Endothelial cell (in vitro differentiated cells): ENCODE results near the gene KCNH5. TPM values are rescaled to one million over a fixed set of nuclear protein-coding genes. Genes with fewer than 3 reads are reported as not detected.

Experiments
- DNase-seq: peaks from one replicate; pipeline ENCODE4 v3.0.0; 2021; ENCODE audit warnings: low spot score
- H3K27ac Mint-ChIP-seq: one replicate; pipeline ENCODE4 v1.8.0; 2021; ENCODE audit warnings: mixed read lengths, inconsistent platforms; ENCODE audit not compliant: unreplicated experiment
- H3K27me3 Mint-ChIP-seq: one replicate; pipeline ENCODE4 v1.8.0; 2021; ENCODE audit warnings: mild to moderate bottlenecking, moderate library complexity, mixed read lengths, inconsistent platforms; ENCODE audit not compliant: unreplicated experiment
- H3K36me3 Mint-ChIP-seq: one replicate; pipeline ENCODE4 v1.8.0; 2021; ENCODE audit warnings: mild to moderate bottlenecking, low read depth, mixed read lengths, inconsistent platforms; ENCODE audit not compliant: unreplicated experiment
- H3K4me1 Mint-ChIP-seq: one replicate; pipeline ENCODE4 v1.8.0; 2021; ENCODE audit warnings: mild to moderate bottlenecking, mixed read lengths, inconsistent platforms; ENCODE audit not compliant: unreplicated experiment
- H3K4me3 Mint-ChIP-seq: one replicate; pipeline ENCODE4 v1.8.0; 2021; ENCODE audit warnings: mild to moderate bottlenecking, mixed read lengths, inconsistent platforms; ENCODE audit not compliant: unreplicated experiment
- H3K9me3 Mint-ChIP-seq: one replicate; pipeline ENCODE4 v1.8.0; 2021; ENCODE audit warnings: mixed read lengths, inconsistent platforms; ENCODE audit not compliant: unreplicated experiment
- CTCF ChIP-seq: fragments of 200-600 bp; sonication (generic); IDR thresholded peaks from one replicate; pipeline ENCODE4 v1.5.0; 2021; ENCODE audit warnings: antibody characterized with exemption; ENCODE audit not compliant: unreplicated experiment
- total RNA-seq: library from RNA; stranded (reverse); fragmentation: NEBNext Ultra II Directional; extraction: Animal tissue kit (Norgen Biotek cat#: 25700); gene quantifications from one replicate; pipeline ENCODE4 v1.2.1, GENCODE V29; 2021; ENCODE audit not compliant: unreplicated experiment

The KCNH5 gene
- total RNA-seq, 1 donor from 2014 or later, result 0.13 TPM

- DNase-seq, result no peak
- no peaks in the 10 kb centered on the region for H3K9me3 Mint-ChIP-seq
- no peaks in the 10 kb centered on the region for H3K36me3 Mint-ChIP-seq
- no peak overlapping the region for H3K4me3 Mint-ChIP-seq
- no peak for TF ChIP-seq CTCF
- no peaks in the 10 kb centered on the region for H3K27me3 Mint-ChIP-seq
- peaks cover 4% of the 10 kb centered on the region for H3K4me1 Mint-ChIP-seq
- H3K27ac Mint-ChIP-seq, result no peak overlapping the region
Measured at GRCh38 chr14:62663456-62663821, 381.8 kb downstream of the KCNH5 start.

GRCh38 chr14:62662811-62663455 is 382.3 kb downstream of the KCNH5 start:
- Mint-ChIP-seq H3K9me3 (no peaks in the 10 kb centered on the region), H3K27ac (no peak overlapping the region), H3K36me3 (no peaks in the 10 kb centered on the region), H3K27me3 (no peaks in the 10 kb centered on the region), H3K4me1 (peaks cover 8% of the 10 kb centered on the region), H3K4me3 (no peak overlapping the region)
- TF ChIP-seq CTCF, result no peak
- DNase-seq, result no peak

- H3K36me3 Mint-ChIP-seq, result no peaks in the 10 kb centered on the region
- no peak for TF ChIP-seq CTCF
- no peak overlapping the region for H3K4me3 Mint-ChIP-seq
- DNase-seq, result no peak
- H3K4me1 Mint-ChIP-seq, result peaks cover 19% of the 10 kb centered on the region
- H3K27ac Mint-ChIP-seq, result no peak overlapping the region
- H3K9me3 Mint-ChIP-seq, result no peaks in the 10 kb centered on the region
- H3K27me3 Mint-ChIP-seq, result no peaks in the 10 kb centered on the region
Measured at GRCh38 chr14:62661818-62662217, 383.4 kb downstream of the KCNH5 start.

- Mint-ChIP-seq H3K27me3 (no peaks in the 10 kb centered on the region), H3K4me1 (peaks cover 20% of the 10 kb centered on the region), H3K4me3 (no peak overlapping the region), H3K36me3 (no peaks in the 10 kb centered on the region), H3K27ac (no peak overlapping the region), H3K9me3 (no peaks in the 10 kb centered on the region)
- TF ChIP-seq CTCF, result no peak
- DNase-seq, result no peak
Measured at GRCh38 chr14:62658631-62659030, 386.6 kb downstream of the KCNH5 start.

GRCh38 chr14:62657376-62657775 is 387.9 kb downstream of the KCNH5 start:
- DNase-seq, result no peak
- no peak for TF ChIP-seq CTCF
- H3K27me3 Mint-ChIP-seq, result no peaks in the 10 kb centered on the region
- H3K4me3 Mint-ChIP-seq, result no peak overlapping the region
- no peaks in the 10 kb centered on the region for H3K36me3 Mint-ChIP-seq
- H3K4me1 Mint-ChIP-seq, result peaks cover 16% of the 10 kb centered on the region
- no peaks in the 10 kb centered on the region for H3K9me3 Mint-ChIP-seq
- H3K27ac Mint-ChIP-seq, result peak overlapping the region; percentile 75
